ENCODE results near the gene DAB1. TPM values are rescaled to one million over a fixed set of nuclear protein-coding genes. Genes with fewer than 3 reads are reported as not detected.

Gene DAB1
- total RNA-seq = 0.82 and 1.5 TPM in 2 replicates

DNA sequence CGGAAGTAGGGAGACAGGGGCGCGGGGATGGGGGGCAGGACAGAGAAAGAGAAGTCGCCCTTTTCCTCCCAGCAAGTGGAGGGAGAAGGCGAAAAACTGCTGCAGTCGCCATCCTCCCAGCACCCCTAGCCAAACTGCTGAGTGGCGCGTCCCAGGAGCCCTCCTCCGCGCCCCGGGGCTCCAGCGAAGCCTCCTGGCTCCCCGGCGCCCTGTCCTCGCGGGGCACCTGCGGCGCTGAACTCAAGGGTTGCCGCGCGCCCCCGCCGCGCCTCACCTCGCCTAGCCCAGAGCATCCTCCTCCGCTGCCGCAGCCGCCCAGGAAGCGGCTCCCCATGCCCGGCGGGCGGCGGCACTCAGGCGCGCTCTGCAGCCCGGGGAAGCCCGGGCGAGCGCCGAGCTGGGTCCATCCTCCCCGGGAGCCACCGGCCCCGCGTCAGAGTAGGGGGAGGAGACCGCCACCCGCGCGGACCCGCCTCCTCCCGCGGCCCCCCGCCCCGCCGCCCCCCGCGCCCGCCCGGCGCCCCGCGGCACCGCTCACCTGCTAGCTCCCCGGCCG, at the start of gene DAB1:
TSS of gene DAB1 (minus strand) at position 405 of the 556 bp plus-strand sequence. CDS start 133,030 bp downstream, outside the sequence.

DNA sequence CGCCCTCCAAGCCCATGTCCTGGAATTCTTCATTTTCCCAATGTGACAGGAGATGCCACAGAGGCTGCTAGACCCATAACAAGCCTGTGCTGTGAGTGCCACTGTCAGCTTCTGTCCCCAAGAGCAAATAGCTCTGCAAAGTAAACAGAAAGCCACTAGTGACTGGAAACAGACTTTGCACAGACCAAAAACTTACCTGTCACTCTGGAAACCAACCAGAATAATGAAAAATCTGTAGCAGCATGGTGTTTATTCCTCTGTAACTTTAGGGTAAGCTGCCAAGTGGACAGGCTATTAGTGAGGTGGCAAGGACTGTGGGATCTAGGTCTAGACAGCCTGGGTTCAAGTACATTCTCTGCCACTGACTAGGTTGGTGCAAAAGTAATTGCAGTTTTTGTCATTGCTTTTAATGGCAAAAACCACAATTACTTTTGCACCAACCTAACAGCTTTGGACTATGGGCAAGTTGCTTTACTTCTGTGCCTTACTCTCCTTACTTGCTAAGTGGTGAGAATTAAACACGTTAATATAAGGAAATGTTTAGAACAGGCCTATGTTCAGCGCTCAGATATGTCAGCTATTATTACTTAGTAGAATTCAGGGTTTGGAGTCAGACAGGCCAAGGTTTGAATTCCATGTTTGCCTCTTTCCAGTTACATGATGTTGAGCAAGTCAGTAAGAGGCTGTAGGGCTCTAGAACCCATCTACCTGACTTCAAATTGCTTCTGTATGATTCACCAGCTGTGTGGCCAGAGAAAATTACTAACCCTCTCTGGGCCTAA, 457.8 kb downstream of the DAB1 start, which contains the start of gene C8B:
TSS of gene C8B (minus strand) at position 100 of the 782 bp plus-strand sequence. CDS start at position 33, 67 bp downstream.

Data from pericardium fibroblast (primary cell).